ENCODE measurements around the gene MPST. TPM values are rescaled to one million over a fixed set of nuclear protein-coding genes. Genes with fewer than 3 reads are reported as not detected.

Gene MPST
- total RNA-seq, 2 experiments from 2014 or later: 61.8 to 124 TPM

- ChIA-PET POLR2A (no interaction called here), CTCF (ENCODE audit: unreplicated experiment) (no interaction called here)
- TF ChIP-seq EZH2phosphoT487 (IDR thresholded peaks at IDR 0.05; ENCODE audit: borderline replicate concordance, low read depth, low read length) (no peak), CTCF (conservative IDR thresholded peaks at IDR 0.05; ENCODE audit: low read length) (no peak)
These were observed 46.4 kb downstream of the MPST start for GRCh38 chr22:37065961-37066360.

GRCh38 chr22:37067428-37067827 lies 47.9 kb downstream of the MPST start:
- intact Hi-C loops (cut with micrococcal nuclease; ENCODE audit: unreplicated experiment): no loop called here
- no TSS peak for BruUV-seq (replicated peaks)
- H3K79me2 ChIP-seq (ENCODE audit: insufficient read depth, low read depth, low read length): no peaks in the 10 kb centered on the region
- H3K36me3 ChIP-seq (ENCODE audit: insufficient read depth, low read length): no peaks in the 10 kb centered on the region
- no peak overlapping the region for H3K4me2 ChIP-seq (ENCODE audit: low read length)
- ChIA-PET CTCF (ENCODE audit: unreplicated experiment) (interaction anchor here (0.6 kb wide), 1 partner anchor 23 kb away, joined by 4 read pairs; no protein-coding TSS in a partner anchor), POLR2A (no interaction called here)
- H3K27ac ChIP-seq (ENCODE audit: low read depth, low read length, poor library complexity, severe bottlenecking): no peak overlapping the region
- no peaks in the 10 kb centered on the region for H3K4me1 ChIP-seq (ENCODE audit: insufficient read depth, low read length, poor library complexity, severe bottlenecking)
- H3K4me3 ChIP-seq (ENCODE audit: low read depth, low read length, poor library complexity, severe bottlenecking): no peak overlapping the region
- no peaks in the 10 kb centered on the region for H4K20me1 ChIP-seq (ENCODE audit: insufficient read depth, low read length)
- TF ChIP-seq EZH2phosphoT487 (IDR thresholded peaks at IDR 0.05; ENCODE audit: borderline replicate concordance, low read depth, low read length): no peak
- TF ChIP-seq CTCF (conservative IDR thresholded peaks at IDR 0.05; ENCODE audit: low read length): no peak
- DNase-seq (ENCODE audit: low spot score): no peak
- H2AFZ ChIP-seq (ENCODE audit: low read length): no peak overlapping the region
- H3K9me2 ChIP-seq (ENCODE audit: insufficient read depth, low read length): no peaks in the 10 kb centered on the region
- no peaks in the 10 kb centered on the region for H3K9me3 ChIP-seq (ENCODE audit: low read length)

More at GRCh38 chr22:37065961-37066360, 46.4 kb downstream of the MPST start:
- no peak for DNase-seq (ENCODE audit: low spot score)
- intact Hi-C loops (cut with micrococcal nuclease; ENCODE audit: unreplicated experiment): no loop called here
- no TSS peak for BruUV-seq (replicated peaks)
- no peaks in the 10 kb centered on the region for H3K9me2 ChIP-seq (ENCODE audit: insufficient read depth, low read length)
- no peak overlapping the region for H3K4me2 ChIP-seq (ENCODE audit: low read length)
- H3K36me3 ChIP-seq (ENCODE audit: insufficient read depth, low read length): no peaks in the 10 kb centered on the region
- no peaks in the 10 kb centered on the region for H3K79me2 ChIP-seq (ENCODE audit: insufficient read depth, low read depth, low read length)
- H3K4me1 ChIP-seq (ENCODE audit: insufficient read depth, low read length, poor library complexity, severe bottlenecking): no peaks in the 10 kb centered on the region
- no peak overlapping the region for H2AFZ ChIP-seq (ENCODE audit: low read length)
- H3K4me3 ChIP-seq (ENCODE audit: low read depth, low read length, poor library complexity, severe bottlenecking): no peak overlapping the region
- no peaks in the 10 kb centered on the region for H3K9me3 ChIP-seq (ENCODE audit: low read length)
- no peaks in the 10 kb centered on the region for H4K20me1 ChIP-seq (ENCODE audit: insufficient read depth, low read length)
- H3K27ac ChIP-seq (ENCODE audit: low read depth, low read length, poor library complexity, severe bottlenecking): no peak overlapping the region

- CTCF ChIA-PET (ENCODE audit: unreplicated experiment): no interaction called here
These were observed 49.3 kb downstream of the MPST start for GRCh38 chr22:37068859-37069258.

More at GRCh38 chr22:37068859-37069258, 49.3 kb downstream of the MPST start:
- Histone ChIP-seq H3K36me3 (ENCODE audit: insufficient read depth, low read length) (no peaks in the 10 kb centered on the region), H3K4me1 (ENCODE audit: insufficient read depth, low read length, poor library complexity, severe bottlenecking) (no peaks in the 10 kb centered on the region), H3K9me3 (ENCODE audit: low read length) (no peaks in the 10 kb centered on the region), H2AFZ (ENCODE audit: low read length) (no peak overlapping the region), H3K27ac (ENCODE audit: low read depth, low read length, poor library complexity, severe bottlenecking) (no peak overlapping the region), H3K9me2 (ENCODE audit: insufficient read depth, low read length) (no peaks in the 10 kb centered on the region), H3K4me3 (ENCODE audit: low read depth, low read length, poor library complexity, severe bottlenecking) (no peak overlapping the region), H3K4me2 (ENCODE audit: low read length) (no peak overlapping the region), H4K20me1 (ENCODE audit: insufficient read depth, low read length) (no peaks in the 10 kb centered on the region), H3K79me2 (ENCODE audit: insufficient read depth, low read depth, low read length) (no peaks in the 10 kb centered on the region)
- no TSS peak for BruUV-seq (replicated peaks)
- intact Hi-C loops (cut with micrococcal nuclease; ENCODE audit: unreplicated experiment): no loop called here
- DNase-seq (ENCODE audit: low spot score): no peak
- POLR2A ChIA-PET: no interaction called here
- TF ChIP-seq EZH2phosphoT487 (IDR thresholded peaks at IDR 0.05; ENCODE audit: borderline replicate concordance, low read depth, low read length): no peak
- TF ChIP-seq CTCF (conservative IDR thresholded peaks at IDR 0.05; ENCODE audit: low read length): no peak
